DMS79 (cell line): Measurements from ENCODE around the gene MRAS.
"Not testable (repeated sequence)": the region's sequence is repeated elsewhere in the genome, so short reads cannot be mapped to it uniquely, and the experiment has no call there.

Experiments used
- DNase-seq: peaks from one replicate; lab custom pipeline; 2025; lab: John Stamatoyannopoulos, UW

Gene MRAS

GRCh38 chr3:138418601-138419206 lies 70.3 kb downstream of the MRAS start:
- DNase-seq: no peak

- no peak for DNase-seq
These were observed 74.9 kb downstream of the MRAS start for GRCh38 chr3:138423316-138423715.

GRCh38 chr3:138424323-138424722 lies 75.9 kb downstream of the MRAS start:
- DNase-seq: no peak

- DNase-seq: no peak
These were observed 77.8 kb downstream of the MRAS start for GRCh38 chr3:138426211-138426610.

GRCh38 chr3:138426754-138427153 lies 78.4 kb downstream of the MRAS start:
- not testable (repeated sequence) for DNase-seq

GRCh38 chr3:138429665-138430064 lies 81.3 kb downstream of the MRAS start:
- DNase-seq: no peak

- DNase-seq: no peak
These were observed 84.3 kb downstream of the MRAS start for GRCh38 chr3:138432576-138433240.

GRCh38 chr3:138433892-138434275 lies 85.5 kb downstream of the MRAS start:
- no peak for DNase-seq

GRCh38 chr3:138434276-138434874 lies 86.0 kb downstream of the MRAS start, which contains the start of gene ESYT3:
TSS of gene ESYT3 (plus strand) at chr3:138434616. CDS start at chr3:138434799, 183 bp downstream.
- DNase-seq: peak; percentile 35

GRCh38 chr3:138434875-138435772 lies 86.7 kb downstream of the MRAS start:
- no peak for DNase-seq

GRCh38 chr3:138435840-138436239 lies 87.5 kb downstream of the MRAS start:
- no peak for DNase-seq

- DNase-seq: no peak
These were observed 88.9 kb downstream of the MRAS start for GRCh38 chr3:138437281-138437680.

GRCh38 chr3:138438896-138439295 lies 90.5 kb downstream of the MRAS start:
- DNase-seq: no peak

GRCh38 chr3:138439646-138440045 lies 91.3 kb downstream of the MRAS start:
- DNase-seq: no peak

- peak; percentile 96 for DNase-seq
These were observed 91.7 kb downstream of the MRAS start for GRCh38 chr3:138440121-138440521.

- no peak for DNase-seq
These were observed 92.2 kb downstream of the MRAS start for GRCh38 chr3:138440596-138440995.

- no peak for DNase-seq
These were observed 92.9 kb downstream of the MRAS start for GRCh38 chr3:138441256-138441655.

- no peak for DNase-seq
These were observed 93.4 kb downstream of the MRAS start for GRCh38 chr3:138441742-138442141.

- no peak for DNase-seq
These were observed 94.1 kb downstream of the MRAS start for GRCh38 chr3:138442433-138442832.

- DNase-seq: peak; percentile 54
These were observed 94.7 kb downstream of the MRAS start for GRCh38 chr3:138443091-138443490.

- no peak for DNase-seq
These were observed 95.4 kb downstream of the MRAS start for GRCh38 chr3:138443521-138444503.
